Keratinocyte (primary cell): ENCODE data around the gene DIAPH3. TPM values are rescaled to one million over a fixed set of nuclear protein-coding genes. Genes with fewer than 3 reads are reported as not detected.

Source experiments
- DNase-seq: peaks from one replicate; pipeline ENCODE4 v3.0.0-alpha.2; 2011; ENCODE audit warnings: low read depth, missing footprints, low spot score
- FAIRE-seq: peaks from 2 replicates; lab custom pipeline; 2011; peaks lifted over from hg19 to GRCh38; lab: Jason Lieb, UNC
- H2AFZ ChIP-seq: 2 replicates; pipeline ENCODE4 v1.6.0; 2012; ENCODE audit warnings: low read length, control low read depth, inconsistent platforms; ENCODE audit not compliant: control insufficient read depth
- H3K27ac ChIP-seq: 2 replicates; pipeline ENCODE4 v1.5.1; 2011; ENCODE audit warnings: low read length; ENCODE audit not compliant: control insufficient read depth, insufficient read depth
- H3K27me3 ChIP-seq: 3 replicates; pipeline ENCODE4 v1.6.0; 2011; ENCODE audit warnings: low read length; ENCODE audit not compliant: control insufficient read depth, insufficient read depth; ENCODE audit errors: extremely low read depth
- H3K36me3 ChIP-seq, 2 experiments: 2 replicates in 1 of 2; 3 replicates in 1 of 2; pipeline ENCODE4 v1.5.1; 2011; ENCODE audit warnings: low read length in 2 of 2, mild to moderate bottlenecking in 1 of 2; ENCODE audit not compliant: control insufficient read depth in 2 of 2, insufficient read depth in 2 of 2; ENCODE audit errors: extremely low read depth in 1 of 2
- H3K4me1 ChIP-seq: 3 replicates; pipeline ENCODE4 v1.5.1; 2011; ENCODE audit warnings: low read length; ENCODE audit not compliant: control insufficient read depth, insufficient read depth; ENCODE audit errors: extremely low read depth
- H3K4me2 ChIP-seq: 3 replicates; pipeline ENCODE4 v1.6.0; 2011; ENCODE audit warnings: low read depth, low read length; ENCODE audit not compliant: control insufficient read depth, insufficient read depth; ENCODE audit errors: extremely low read depth
- H3K4me3 ChIP-seq, 3 experiments: fragments of 200-600 bp in 1 of 3; sonication (generic) in 1 of 3; 2 replicates in 2 of 3; 3 replicates in 1 of 3; pipeline ENCODE4 v1.5.1; 2011 to 2016; ENCODE audit warnings: low read length in 3 of 3, mild to moderate bottlenecking in 3 of 3, control low read depth in 2 of 3, inconsistent platforms in 1 of 3, low read depth in 1 of 3, mixed read lengths in 1 of 3, mixed run types in 1 of 3, moderate library complexity in 1 of 3; ENCODE audit not compliant: control insufficient read depth in 2 of 3, insufficient read depth in 2 of 3; ENCODE audit errors: extremely low read depth in 1 of 3
- H3K79me2 ChIP-seq: 2 replicates; pipeline ENCODE4 v1.6.0; 2012; ENCODE audit warnings: low read length; ENCODE audit not compliant: control insufficient read depth, insufficient read depth
- H3K9ac ChIP-seq: 3 replicates; pipeline ENCODE4 v1.6.0; 2011; ENCODE audit warnings: low read length; ENCODE audit not compliant: control insufficient read depth, insufficient read depth; ENCODE audit errors: extremely low read depth
- H3K9me1 ChIP-seq: 3 replicates; pipeline ENCODE4 v1.6.0; 2011; ENCODE audit warnings: low read length; ENCODE audit not compliant: control insufficient read depth, insufficient read depth; ENCODE audit errors: extremely low read depth
- H3K9me3 ChIP-seq: 2 replicates; pipeline ENCODE4 v1.5.1; 2012; ENCODE audit warnings: low read depth, low read length; ENCODE audit not compliant: control insufficient read depth
- H4K20me1 ChIP-seq: 3 replicates; pipeline ENCODE4 v1.6.0; 2011; ENCODE audit warnings: low read length; ENCODE audit not compliant: control insufficient read depth, insufficient read depth; ENCODE audit errors: extremely low read depth
- CTCF ChIP-seq, 3 experiments: IDR thresholded peaks in 1 of 3; conservative IDR thresholded peaks in 1 of 3; optimal IDR thresholded peaks in 1 of 3; 2 replicates in 2 of 3; 3 replicates in 1 of 3; pipeline versions ENCODE3 to v1.5.1; 2011; ENCODE audit warnings: low read length in 3 of 3, mild to moderate bottlenecking in 3 of 3, moderate library complexity in 2 of 3, control low read depth in 1 of 3, inconsistent platforms in 1 of 3; ENCODE audit not compliant: insufficient read depth in 2 of 3; ENCODE audit errors: extremely low read depth in 1 of 3
- EZH2 ChIP-seq: IDR thresholded peaks from one replicate; pipeline ENCODE4 v1.6.1; 2012; ENCODE audit warnings: inconsistent platforms, mild to moderate bottlenecking, low read length, moderate library complexity
- dilution Hi-C: fragments of 300-500 bp; cut with MboI; formaldehyde crosslinking; loops from one replicate; pipeline ENCODE4 v1.7.0; 2020; ENCODE audit warnings: low sequenced_read_pairs; ENCODE audit not compliant: extremely low pct_ligation_motif_present
- polyA plus RNA-seq, 5 experiments: library from polyadenylated mRNA; depleted of rRNA in 3 of 5; stranded (reverse) in 3 of 5; stranded (forward) in 1 of 5; unstranded in 1 of 5; fragments of >200 nt; gene quantifications; 1 replicate in 1 of 5; 2 replicates in 3 of 5; 3 replicates in 1 of 5; pipeline versions ENCODE4 v1.2.1 to v1.2.3, GENCODE V29; 2011 to 2012; ENCODE audit warnings: missing spikeins in 2 of 5, low read depth in 1 of 5, low replicate concordance in 1 of 5

Gene DIAPH3
- polyA plus RNA-seq, 1 donor (not counting 4 experiments of a cell fraction or from before 2014, with no cell fraction given) = 9.0 TPM

- TF ChIP-seq CTCF (optimal IDR thresholded peaks at IDR 0.05 in 1 of 3, IDR thresholded peaks at IDR 0.05 in 1 of 3, conservative IDR thresholded peaks at IDR 0.05 in 1 of 3; ENCODE audit: extremely low read depth in 1 of 3, insufficient read depth in 2 of 3, low read length in 3 of 3) (no peak), EZH2 (no peak)
- DNase-seq = no peak
- Histone ChIP-seq H2AFZ (no peak overlapping the region), H3K4me1 (peaks cover 3% of the 10 kb centered on the region), H3K9me3 (no peaks in the 10 kb centered on the region), H4K20me1 (no peaks in the 10 kb centered on the region), H3K27ac (no peak overlapping the region), H3K4me2 (no peak overlapping the region), H3K27me3 (no peaks in the 10 kb centered on the region), H3K79me2 (no peaks in the 10 kb centered on the region), H3K4me3 (no peak overlapping the region), H3K9me1 (no peaks in the 10 kb centered on the region), H3K9ac (no peak overlapping the region), H3K36me3 (no peaks in the 10 kb centered on the region)
- dilution Hi-C loops = no loop called here
- FAIRE-seq = no peak
These were observed 482.0 kb downstream of the DIAPH3 start for GRCh38 chr13:59681636-59682311.

GRCh38 chr13:59680429-59681024 lies 483.2 kb downstream of the DIAPH3 start:
- H3K27ac ChIP-seq = no peak overlapping the region
- H2AFZ ChIP-seq = no peak overlapping the region
- H3K4me2 ChIP-seq = no peak overlapping the region
- no peak overlapping the region for H3K9ac ChIP-seq
- H3K4me3 ChIP-seq = no peak overlapping the region
- no peaks in the 10 kb centered on the region for H3K9me3 ChIP-seq
- FAIRE-seq (no peak), DNase-seq (no peak)
- H3K9me1 ChIP-seq = no peaks in the 10 kb centered on the region
- H3K27me3 ChIP-seq = no peaks in the 10 kb centered on the region
- no peaks in the 10 kb centered on the region for H4K20me1 ChIP-seq
- peaks cover 3% of the 10 kb centered on the region for H3K4me1 ChIP-seq
- no peaks in the 10 kb centered on the region for H3K36me3 ChIP-seq
- TF ChIP-seq CTCF (optimal IDR thresholded peaks at IDR 0.05 in 1 of 3, IDR thresholded peaks at IDR 0.05 in 1 of 3, conservative IDR thresholded peaks at IDR 0.05 in 1 of 3; ENCODE audit: extremely low read depth in 1 of 3, insufficient read depth in 2 of 3, low read length in 3 of 3) (peak in 2 of 3 experiments; percentile 50 to 54), EZH2 (no peak)
- H3K79me2 ChIP-seq = no peaks in the 10 kb centered on the region
- dilution Hi-C loops = no loop called here
